HL-60 (cell line): Measurements from ENCODE around the gene MSI2.

Experiments
- POLR2AphosphoS5 ChIP-seq: IDR thresholded peaks from 2 replicates; pipeline ENCODE4 v1.6.1; 2012; ENCODE audit warnings: low read depth
- TF ChIP-seq, protein P1 (sequence below): IDR thresholded peaks from one replicate; pipeline ENCODE4 v1.5.1; 2011; ENCODE audit warnings: low read length, control low read depth, inconsistent platforms; ENCODE audit not compliant: insufficient read depth

DNA sequence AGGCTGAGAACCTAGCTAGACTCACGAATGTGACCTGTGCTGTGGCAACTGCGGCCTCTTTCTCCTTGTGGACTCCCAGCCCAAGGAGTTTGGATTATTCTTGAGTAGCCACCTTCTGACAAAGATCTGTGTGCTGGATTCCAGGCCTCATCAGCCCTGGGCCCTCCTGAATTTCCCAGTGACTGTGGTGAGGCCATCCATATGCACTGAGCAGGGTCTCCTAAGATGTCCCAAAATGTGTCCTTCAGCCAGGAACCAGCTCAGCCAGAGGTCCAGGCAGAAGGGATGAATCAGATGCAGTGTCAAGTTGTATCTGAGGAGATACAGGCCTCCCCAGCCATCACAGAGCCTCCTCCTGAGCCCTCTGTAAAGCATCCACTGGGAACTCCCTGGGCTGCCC is 364.3 kb downstream of the MSI2 start:
- TF ChIP-seq, protein P1, sequence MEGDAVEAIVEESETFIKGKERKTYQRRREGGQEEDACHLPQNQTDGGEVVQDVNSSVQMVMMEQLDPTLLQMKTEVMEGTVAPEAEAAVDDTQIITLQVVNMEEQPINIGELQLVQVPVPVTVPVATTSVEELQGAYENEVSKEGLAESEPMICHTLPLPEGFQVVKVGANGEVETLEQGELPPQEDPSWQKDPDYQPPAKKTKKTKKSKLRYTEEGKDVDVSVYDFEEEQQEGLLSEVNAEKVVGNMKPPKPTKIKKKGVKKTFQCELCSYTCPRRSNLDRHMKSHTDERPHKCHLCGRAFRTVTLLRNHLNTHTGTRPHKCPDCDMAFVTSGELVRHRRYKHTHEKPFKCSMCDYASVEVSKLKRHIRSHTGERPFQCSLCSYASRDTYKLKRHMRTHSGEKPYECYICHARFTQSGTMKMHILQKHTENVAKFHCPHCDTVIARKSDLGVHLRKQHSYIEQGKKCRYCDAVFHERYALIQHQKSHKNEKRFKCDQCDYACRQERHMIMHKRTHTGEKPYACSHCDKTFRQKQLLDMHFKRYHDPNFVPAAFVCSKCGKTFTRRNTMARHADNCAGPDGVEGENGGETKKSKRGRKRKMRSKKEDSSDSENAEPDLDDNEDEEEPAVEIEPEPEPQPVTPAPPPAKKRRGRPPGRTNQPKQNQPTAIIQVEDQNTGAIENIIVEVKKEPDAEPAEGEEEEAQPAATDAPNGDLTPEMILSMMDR, result no peak
- no peak for TF ChIP-seq POLR2AphosphoS5
